Karpas-422 (cell line): ENCODE measurements around the gene BTBD2. TPM values are rescaled to one million over a fixed set of nuclear protein-coding genes. Genes with fewer than 3 reads are reported as not detected.

Experiments
- DNase-seq: peaks from one replicate; pipeline ENCODE4 v3.0.0-alpha.2; 2015
- H2AFZ ChIP-seq: fragments of 200-600 bp; sonication (generic); 2 replicates; pipeline ENCODE4 v1.6.1; 2014; ENCODE audit warnings: antibody characterized with exemption, low read length, mixed read lengths
- H3K27ac ChIP-seq: fragments of 200-600 bp; sonication (generic); 2 replicates; pipeline ENCODE4 v1.5.1; 2014; ENCODE audit warnings: mild to moderate bottlenecking, low read length, moderate library complexity
- H3K27me3 ChIP-seq: fragments of 200-600 bp; sonication (generic); 2 replicates; pipeline ENCODE4 v1.6.1; 2014; ENCODE audit warnings: low read length, mixed read lengths
- H3K36me3 ChIP-seq: fragments of 200-600 bp; sonication (generic); 2 replicates; pipeline ENCODE4 v1.6.1; 2014; ENCODE audit warnings: low read length, mixed read lengths; ENCODE audit not compliant: insufficient read depth
- H3K4me1 ChIP-seq: fragments of 200-600 bp; sonication (generic); 2 replicates; pipeline ENCODE4 v1.6.1; 2014; ENCODE audit warnings: mild to moderate bottlenecking, low read length, mixed read lengths
- H3K4me2 ChIP-seq: fragments of 200-600 bp; sonication (generic); 2 replicates; pipeline ENCODE4 v1.6.1; 2014; ENCODE audit warnings: low read length, low read depth, mild to moderate bottlenecking; ENCODE audit not compliant: poor library complexity, severe bottlenecking
- H3K4me3 ChIP-seq: fragments of 200-600 bp; sonication (generic); 2 replicates; pipeline ENCODE4 v1.5.1; 2014; ENCODE audit warnings: mild to moderate bottlenecking, antibody characterized with exemption, low read length, mixed read lengths
- H3K79me2 ChIP-seq: fragments of 200-600 bp; sonication (generic); 2 replicates; pipeline ENCODE4 v1.6.1; 2014; ENCODE audit warnings: mild to moderate bottlenecking, low read length, mixed read lengths
- H3K9ac ChIP-seq: fragments of 200-600 bp; sonication (generic); 2 replicates; pipeline ENCODE4 v1.6.0; 2014; ENCODE audit warnings: low read length
- H3K9me2 ChIP-seq: fragments of 200-600 bp; sonication (generic), shearing (Covaris generic); replicated peaks from 2 replicates; pipeline ENCODE4 v1.6.0; 2014; ENCODE audit warnings: mild to moderate bottlenecking, low read length, moderate library complexity; ENCODE audit not compliant: insufficient read depth
- H3K9me3 ChIP-seq: fragments of 300-700, 200-600 bp; sonication (generic); 2 replicates; pipeline ENCODE4 v1.6.1; 2014; ENCODE audit warnings: low read length, mixed read lengths
- H4K20me1 ChIP-seq: fragments of 200-600 bp; sonication (generic); 2 replicates; pipeline ENCODE4 v1.6.1; 2014; ENCODE audit warnings: mild to moderate bottlenecking, antibody characterized with exemption, low read length, low read depth; ENCODE audit not compliant: insufficient read depth
- total RNA-seq: library from RNA; depleted of rRNA; stranded (reverse); fragments of >200 nt; shearing (Covaris generic); gene quantifications from 2 replicates; pipeline ENCODE4 v1.2.3, GENCODE V29; 2014; ENCODE audit warnings: low replicate concordance

BTBD2 gene
- total RNA-seq, 1 experiment from 2014 or later, result 66.8 TPM

DNA sequence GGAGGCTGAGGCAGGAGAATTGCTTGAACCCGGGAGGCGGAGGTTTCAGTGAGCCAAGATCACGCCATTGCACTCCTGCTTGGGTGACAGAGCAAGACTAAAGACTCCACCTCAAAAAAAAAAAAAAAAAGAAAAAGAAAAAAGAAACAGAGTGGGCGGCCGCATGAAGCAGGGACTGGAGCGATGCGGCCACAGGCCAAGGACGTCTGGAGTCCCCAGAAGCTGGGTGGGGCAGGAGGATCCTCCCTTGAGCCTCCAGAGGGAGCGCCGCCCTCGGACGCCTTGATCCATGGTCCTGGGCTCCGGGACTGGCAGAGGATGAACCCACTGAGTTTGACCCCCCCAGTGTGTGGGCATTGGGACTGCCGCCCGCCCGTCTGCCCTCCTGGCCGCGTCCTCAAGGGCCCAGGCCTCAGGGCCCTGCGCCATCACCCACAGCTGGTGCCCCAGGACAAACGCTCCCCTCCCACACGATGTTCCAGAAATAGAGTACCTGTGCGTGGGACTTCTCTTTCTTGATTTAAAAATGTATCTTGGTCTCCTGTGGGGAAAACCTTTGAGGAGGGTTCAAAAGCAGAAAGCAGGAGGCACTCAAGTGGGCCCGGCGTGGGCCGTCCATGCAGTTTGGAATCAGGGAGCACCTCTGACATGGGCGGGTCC lies 15.5 kb downstream of the BTBD2 start:
- no peak overlapping the region for H3K4me3 ChIP-seq
- H3K27me3 ChIP-seq, result no peaks in the 10 kb centered on the region
- no peak overlapping the region for H3K9ac ChIP-seq

DNA sequence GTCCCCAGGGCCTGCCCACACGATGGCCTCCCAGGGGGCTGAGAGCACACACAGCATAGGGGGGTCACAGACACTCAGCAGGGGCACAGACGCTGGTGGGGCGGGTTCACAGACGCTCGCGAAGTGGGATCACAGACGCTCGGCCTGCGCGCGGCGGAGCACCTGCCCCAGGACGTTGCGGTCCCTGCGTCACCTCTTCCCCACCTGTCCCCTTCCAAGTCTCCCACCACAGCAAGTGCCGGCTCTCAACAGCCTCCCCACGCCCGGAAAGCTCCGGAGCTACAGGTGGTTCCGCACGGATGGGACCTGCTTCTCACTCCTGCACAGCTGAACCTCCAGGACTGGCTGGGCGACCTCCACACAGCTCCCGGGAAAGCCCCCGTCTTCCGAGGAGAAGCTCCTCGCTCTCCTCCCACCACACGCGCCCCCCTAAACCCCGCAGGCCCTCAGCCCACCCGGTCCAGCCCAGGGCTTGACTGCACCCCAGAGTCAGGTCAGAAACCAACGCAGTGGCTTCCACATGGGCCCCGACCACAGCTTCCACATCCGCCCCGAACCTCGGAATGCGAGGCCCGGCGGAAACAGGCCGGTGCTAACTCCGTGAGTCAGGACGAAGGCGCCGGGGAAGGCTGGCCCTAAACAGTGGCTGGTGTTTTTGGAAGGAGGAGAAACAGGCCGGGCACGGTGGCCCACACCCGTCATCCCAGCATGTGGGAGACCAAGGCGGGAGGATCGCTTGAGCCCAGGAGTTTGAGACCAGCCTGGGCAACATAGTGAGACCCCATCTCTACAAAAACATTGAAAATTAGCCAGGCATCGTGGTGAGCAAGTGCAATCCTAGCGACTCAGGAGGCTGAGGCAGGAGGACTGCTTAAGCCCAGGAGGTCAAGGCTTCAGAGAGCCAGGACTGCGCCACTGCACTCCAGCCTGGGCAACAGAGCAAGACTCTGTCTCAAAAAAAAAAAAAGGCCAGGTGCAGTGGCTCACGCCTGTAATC lies 16.5 kb downstream of the BTBD2 start:
- H3K9me2 ChIP-seq, result no peaks in the 10 kb centered on the region
- H3K4me1 ChIP-seq, result no peaks in the 10 kb centered on the region
- no peak for DNase-seq
- H3K4me2 ChIP-seq, result no peak overlapping the region
- no peak overlapping the region for H2AFZ ChIP-seq
- no peaks in the 10 kb centered on the region for H4K20me1 ChIP-seq
- peaks cover 11% of the 10 kb centered on the region; the same call in 1 of the 2 replicates for H3K79me2 ChIP-seq
- peaks cover 9% of the 10 kb centered on the region for H3K36me3 ChIP-seq
- no peak overlapping the region for H3K9ac ChIP-seq
- H3K4me3 ChIP-seq, result no peak overlapping the region
- H3K9me3 ChIP-seq, result no peaks in the 10 kb centered on the region
- no peaks in the 10 kb centered on the region for H3K27me3 ChIP-seq
- H3K27ac ChIP-seq, result no peak overlapping the region

More for the DNA sequence above, 15.5 kb downstream of the BTBD2 start:
- Histone ChIP-seq H3K4me2 (no peak overlapping the region), H3K9me3 (no peaks in the 10 kb centered on the region), H4K20me1 (no peaks in the 10 kb centered on the region), H3K36me3 (peaks cover 9% of the 10 kb centered on the region), H3K4me1 (no peaks in the 10 kb centered on the region), H3K27ac (no peak overlapping the region), H2AFZ (no peak overlapping the region), H3K9me2 (no peaks in the 10 kb centered on the region), H3K79me2 (peaks cover 11% of the 10 kb centered on the region; the same call in 1 of the 2 replicates)
- DNase-seq, result no peak

DNA sequence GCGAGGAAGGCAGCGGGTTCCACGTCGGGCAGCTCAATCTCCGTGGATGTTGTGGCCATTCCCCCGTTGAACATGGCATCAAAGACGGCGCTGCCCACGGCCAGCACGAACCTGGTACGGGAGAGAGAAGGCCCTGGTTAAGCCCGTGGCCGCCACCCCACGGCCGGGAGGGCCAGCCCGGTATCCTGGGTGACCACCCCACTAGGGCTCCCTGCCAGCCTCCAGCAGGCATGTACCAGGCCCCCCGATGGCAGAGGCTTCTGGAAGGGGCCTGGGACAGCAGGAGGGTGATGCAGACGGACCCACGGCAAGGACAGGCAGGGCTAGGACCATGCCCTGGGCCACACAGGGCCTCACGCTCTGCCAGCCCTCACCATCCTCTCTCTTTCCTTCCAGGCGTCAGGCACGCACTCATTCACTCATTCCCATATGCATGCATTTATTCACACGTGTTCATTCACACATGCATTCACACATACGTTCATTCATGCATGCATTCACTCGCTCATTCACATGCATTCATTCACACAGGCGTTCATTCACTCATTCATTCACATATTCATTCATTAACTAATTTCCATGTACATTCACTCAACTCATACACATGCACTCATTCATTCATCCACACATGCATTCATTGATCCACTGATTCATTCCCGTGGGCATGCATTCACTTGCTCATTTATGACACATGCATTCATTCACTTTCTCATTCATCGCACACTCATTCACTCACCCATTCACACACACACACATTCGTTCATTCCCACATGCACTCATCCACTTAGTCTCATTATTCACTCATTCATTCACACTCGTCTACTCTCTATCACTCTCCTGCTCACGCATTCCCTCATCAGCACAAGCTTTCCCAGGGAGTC lies 17.9 kb downstream of the BTBD2 start:
- no peaks in the 10 kb centered on the region for H3K9me2 ChIP-seq
- H3K4me2 ChIP-seq, result no peak overlapping the region
- peaks cover 11% of the 10 kb centered on the region; the same call in 1 of the 2 replicates for H3K79me2 ChIP-seq
- no peak overlapping the region for H3K9ac ChIP-seq
- peaks cover 16% of the 10 kb centered on the region for H3K36me3 ChIP-seq
- no peaks in the 10 kb centered on the region for H3K9me3 ChIP-seq
- H3K27me3 ChIP-seq, result no peaks in the 10 kb centered on the region
- H3K4me3 ChIP-seq, result no peak overlapping the region
- H4K20me1 ChIP-seq, result peaks cover 3% of the 10 kb centered on the region; the same call in 1 of the 2 replicates
- no peak for DNase-seq
- H3K27ac ChIP-seq, result no peak overlapping the region
- H2AFZ ChIP-seq, result no peak overlapping the region
- no peaks in the 10 kb centered on the region for H3K4me1 ChIP-seq

DNA sequence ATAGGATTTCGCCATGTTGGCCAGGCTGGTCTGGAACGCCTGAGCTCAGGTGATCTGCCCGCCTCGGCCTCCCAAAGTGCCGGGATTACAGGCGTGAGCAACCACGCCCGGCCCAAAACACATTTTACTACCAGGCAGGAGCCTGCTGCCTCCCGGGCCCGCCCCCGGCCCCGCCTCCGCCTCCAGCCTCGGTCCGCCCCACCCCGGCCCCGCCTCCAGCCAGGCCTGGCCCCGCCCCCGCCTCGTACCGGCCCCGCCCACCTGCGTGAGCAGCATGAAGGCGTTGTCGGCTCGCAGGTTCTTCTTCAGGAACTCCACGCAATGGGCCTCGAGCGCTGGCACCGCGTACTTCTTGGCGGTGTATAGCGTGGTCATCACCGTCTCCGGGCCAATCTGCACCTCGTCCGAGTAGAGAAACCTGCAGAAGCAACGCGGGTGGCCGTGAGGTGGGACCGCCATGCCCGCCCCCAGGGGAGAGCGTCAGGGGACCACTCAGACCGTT lies 22.7 kb downstream of the BTBD2 start:
- Histone ChIP-seq H3K79me2 (no peaks in the 10 kb centered on the region), H3K36me3 (peaks cover 26% of the 10 kb centered on the region), H3K4me1 (no peaks in the 10 kb centered on the region), H3K27ac (no peak overlapping the region), H3K9me3 (no peaks in the 10 kb centered on the region), H3K4me3 (no peak overlapping the region), H3K9ac (no peak overlapping the region), H3K4me2 (no peak overlapping the region), H2AFZ (no peak overlapping the region), H3K9me2 (no peaks in the 10 kb centered on the region), H4K20me1 (peaks cover 3% of the 10 kb centered on the region; the same call in 1 of the 2 replicates), H3K27me3 (no peaks in the 10 kb centered on the region)
- peak; percentile 85 for DNase-seq

DNA sequence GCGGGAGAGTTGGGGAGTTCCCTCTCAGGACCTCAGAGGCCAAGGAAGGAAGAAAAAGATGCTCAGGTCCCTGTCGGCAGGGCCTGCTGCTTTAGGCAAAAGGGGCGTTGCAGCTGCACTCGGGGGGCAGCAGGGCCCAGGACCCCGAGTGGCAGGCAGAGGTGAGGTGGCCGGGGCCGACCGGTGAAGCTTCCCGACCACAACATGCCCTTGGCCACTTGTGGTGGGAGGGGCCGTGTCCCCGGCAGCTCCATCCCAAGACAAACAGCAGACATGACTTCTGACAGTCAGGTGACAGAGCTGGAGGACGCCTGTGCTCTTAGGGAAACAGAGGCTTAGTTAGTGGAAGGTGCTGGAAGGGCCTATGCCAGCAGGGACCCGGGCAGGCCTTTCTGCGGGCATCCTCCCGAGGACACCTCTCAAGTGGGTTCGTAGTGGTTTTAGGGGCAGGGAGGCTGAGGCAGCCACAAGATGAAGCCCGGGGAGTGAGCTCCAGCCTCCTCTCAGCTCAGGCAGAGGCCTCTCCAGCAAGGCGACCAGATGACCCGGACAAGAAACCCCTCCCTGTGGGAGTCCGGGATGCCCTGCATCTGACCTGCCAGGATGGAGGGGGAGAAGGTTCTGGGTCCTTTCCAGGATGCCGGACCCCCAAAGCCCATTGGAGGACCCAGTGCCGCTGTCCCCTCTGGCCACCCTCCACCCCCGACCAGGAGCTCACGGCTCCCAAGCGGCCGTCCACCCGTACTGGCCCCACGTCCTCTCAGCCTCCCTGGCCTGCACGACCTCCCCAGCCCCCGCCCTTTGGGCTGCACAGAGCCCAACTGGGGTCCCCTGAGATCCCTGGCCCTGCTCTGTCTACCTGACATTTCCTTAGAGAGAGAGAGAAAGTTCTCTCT lies 24.2 kb downstream of the BTBD2 start:
- no peaks in the 10 kb centered on the region for H3K9me2 ChIP-seq
- no peak overlapping the region for H3K4me2 ChIP-seq
- no peaks in the 10 kb centered on the region for H3K9me3 ChIP-seq
- peaks cover 3% of the 10 kb centered on the region; the same call in 1 of the 2 replicates for H4K20me1 ChIP-seq
- no peak overlapping the region for H2AFZ ChIP-seq
- DNase-seq, result no peak
- H3K79me2 ChIP-seq, result no peaks in the 10 kb centered on the region
- H3K4me3 ChIP-seq, result no peak overlapping the region
- H3K36me3 ChIP-seq, result peaks cover 24% of the 10 kb centered on the region
- no peak overlapping the region for H3K27ac ChIP-seq
- H3K4me1 ChIP-seq, result no peaks in the 10 kb centered on the region
- no peaks in the 10 kb centered on the region for H3K27me3 ChIP-seq
- H3K9ac ChIP-seq, result no peak overlapping the region

DNA sequence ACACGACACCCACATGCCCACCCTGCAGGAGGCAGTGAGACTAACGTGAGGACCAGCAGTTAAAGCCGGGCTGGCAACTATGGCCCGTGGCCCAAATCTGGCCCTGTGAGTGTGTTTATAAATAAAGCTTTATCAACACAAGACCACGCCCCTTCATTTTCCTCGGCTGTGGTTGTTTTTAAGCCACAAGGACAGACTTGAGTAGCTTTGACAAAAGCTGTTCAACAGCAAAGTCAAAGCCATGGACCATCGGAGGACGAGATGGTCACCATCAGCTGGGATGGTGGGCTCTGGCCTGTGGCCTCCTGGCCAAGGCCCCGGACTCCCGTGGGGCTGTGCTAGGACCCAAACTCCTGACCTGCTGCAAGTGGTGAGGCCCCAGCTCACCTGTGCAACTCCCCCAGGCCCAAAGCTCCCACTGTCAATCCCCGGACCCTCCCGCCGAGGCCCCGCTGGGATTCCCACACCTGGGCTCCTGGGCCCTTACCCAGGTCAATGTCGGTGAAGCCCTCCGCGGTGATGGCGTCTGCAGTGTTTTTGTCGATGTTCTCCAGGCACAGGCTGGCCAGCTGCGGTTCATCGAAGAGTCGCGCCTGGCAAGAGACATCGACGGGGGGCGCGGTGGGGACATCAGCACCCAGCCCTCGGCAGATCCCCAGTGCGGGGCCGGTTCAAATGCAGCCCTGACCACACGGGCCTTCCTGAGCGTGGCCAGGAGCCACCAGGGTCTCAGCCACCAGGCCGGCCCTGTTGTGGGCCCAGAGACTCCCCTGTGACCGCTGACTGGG lies 25.1 kb downstream of the BTBD2 start:
- peaks cover 20% of the 10 kb centered on the region for H3K36me3 ChIP-seq
- DNase-seq, result no peak
- peaks cover 3% of the 10 kb centered on the region; the same call in 1 of the 2 replicates for H4K20me1 ChIP-seq
- H3K27ac ChIP-seq, result no peak overlapping the region
- no peak overlapping the region for H3K9ac ChIP-seq
- H3K4me1 ChIP-seq, result no peaks in the 10 kb centered on the region
- H2AFZ ChIP-seq, result no peak overlapping the region
- H3K79me2 ChIP-seq, result no peaks in the 10 kb centered on the region
- no peaks in the 10 kb centered on the region for H3K9me2 ChIP-seq
- no peaks in the 10 kb centered on the region for H3K9me3 ChIP-seq
- H3K27me3 ChIP-seq, result no peaks in the 10 kb centered on the region
- H3K4me2 ChIP-seq, result no peak overlapping the region
- no peak overlapping the region for H3K4me3 ChIP-seq
